Measurements from ENCODE around the gene PAQR5.
"Not testable (repeated sequence)": the region's sequence is repeated elsewhere in the genome, so short reads cannot be mapped to it uniquely, and the experiment has no call there.

The PAQR5 gene

DNA sequence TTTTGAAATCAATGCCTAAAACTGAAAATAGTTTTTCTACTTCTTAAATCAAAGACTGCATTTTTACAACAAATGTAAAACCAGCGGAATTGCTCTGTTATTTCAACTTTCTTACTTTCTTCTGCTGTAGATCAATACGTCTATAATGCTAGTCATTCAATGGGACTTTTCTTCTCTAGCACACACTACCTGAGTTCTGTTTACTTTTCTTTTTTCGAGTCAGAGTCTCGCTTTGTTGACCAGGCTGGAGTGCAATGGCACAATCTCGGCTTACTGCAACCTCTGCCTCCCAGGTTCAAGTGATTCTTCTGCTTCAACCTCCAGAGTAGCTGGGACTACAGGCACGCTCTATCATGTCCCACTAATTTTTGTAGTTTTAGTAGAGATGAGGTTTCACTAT lies 74.7 kb downstream of the PAQR5 start:
- no peaks in the 10 kb centered on the region for H3K36me3 ChIP-seq (ENCODE audit: control insufficient read depth, insufficient read depth, low read length)
- 90 to 93% methylated on average over 6 of the region's 6 CpGs for WGBS, 2 experiments
- no peak overlapping the region for H3K27ac ChIP-seq (ENCODE audit: insufficient read depth, low read depth, low read length, poor library complexity, severe bottlenecking)
- H3K4me1 ChIP-seq (ENCODE audit: control insufficient read depth, insufficient read depth, low read length): no peaks in the 10 kb centered on the region
- no peaks in the 10 kb centered on the region for H3K27me3 ChIP-seq (ENCODE audit: control insufficient read depth, insufficient read depth, low read length, poor library complexity, severe bottlenecking)
- H3K9me3 ChIP-seq (ENCODE audit: control insufficient read depth, low read length): no peaks in the 10 kb centered on the region
- H3K4me3 ChIP-seq (ENCODE audit: insufficient read depth, low read depth, low read length): no peak overlapping the region

DNA sequence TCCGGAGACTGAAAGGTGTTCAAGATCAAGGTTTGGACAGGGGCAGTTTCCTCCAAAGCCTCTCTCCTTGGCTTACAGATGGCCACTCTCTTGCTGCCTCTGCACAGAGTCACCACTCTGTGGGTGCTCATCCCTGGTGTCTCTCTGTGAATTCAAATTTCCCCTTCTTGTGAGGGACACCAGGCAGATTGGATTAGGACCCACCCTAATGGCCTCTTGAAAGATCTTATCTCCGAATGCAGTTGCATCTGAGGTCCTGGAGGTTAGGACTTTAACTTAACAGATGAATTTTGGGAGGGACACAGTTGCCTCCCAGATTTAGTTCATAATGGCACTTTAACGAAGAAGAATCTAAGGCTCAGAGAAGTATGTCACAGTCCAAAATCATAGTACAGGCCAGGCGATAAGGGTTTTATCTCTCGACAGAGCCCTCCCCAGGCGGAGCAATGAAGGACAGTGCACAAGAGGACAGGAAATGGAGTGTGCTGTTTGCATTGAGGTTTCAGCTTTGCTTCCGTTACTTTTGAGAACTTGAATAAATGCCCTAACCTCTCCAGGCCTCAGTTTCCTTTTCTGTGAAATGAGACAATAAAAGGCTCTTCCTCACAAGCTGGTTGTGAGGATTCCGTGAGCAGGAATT lies 76.6 kb downstream of the PAQR5 start:
- H3K36me3 ChIP-seq (ENCODE audit: control insufficient read depth, insufficient read depth, low read length): no peaks in the 10 kb centered on the region
- no peak overlapping the region for H3K27ac ChIP-seq (ENCODE audit: insufficient read depth, low read depth, low read length, poor library complexity, severe bottlenecking)
- 94% methylated on average over 8 of the region's 8 CpGs for WGBS, 2 experiments
- no peaks in the 10 kb centered on the region for H3K9me3 ChIP-seq (ENCODE audit: control insufficient read depth, low read length)
- no peak overlapping the region for H3K4me3 ChIP-seq (ENCODE audit: insufficient read depth, low read depth, low read length)
- H3K27me3 ChIP-seq (ENCODE audit: control insufficient read depth, insufficient read depth, low read length, poor library complexity, severe bottlenecking): no peaks in the 10 kb centered on the region
- no peaks in the 10 kb centered on the region for H3K4me1 ChIP-seq (ENCODE audit: control insufficient read depth, insufficient read depth, low read length)

DNA sequence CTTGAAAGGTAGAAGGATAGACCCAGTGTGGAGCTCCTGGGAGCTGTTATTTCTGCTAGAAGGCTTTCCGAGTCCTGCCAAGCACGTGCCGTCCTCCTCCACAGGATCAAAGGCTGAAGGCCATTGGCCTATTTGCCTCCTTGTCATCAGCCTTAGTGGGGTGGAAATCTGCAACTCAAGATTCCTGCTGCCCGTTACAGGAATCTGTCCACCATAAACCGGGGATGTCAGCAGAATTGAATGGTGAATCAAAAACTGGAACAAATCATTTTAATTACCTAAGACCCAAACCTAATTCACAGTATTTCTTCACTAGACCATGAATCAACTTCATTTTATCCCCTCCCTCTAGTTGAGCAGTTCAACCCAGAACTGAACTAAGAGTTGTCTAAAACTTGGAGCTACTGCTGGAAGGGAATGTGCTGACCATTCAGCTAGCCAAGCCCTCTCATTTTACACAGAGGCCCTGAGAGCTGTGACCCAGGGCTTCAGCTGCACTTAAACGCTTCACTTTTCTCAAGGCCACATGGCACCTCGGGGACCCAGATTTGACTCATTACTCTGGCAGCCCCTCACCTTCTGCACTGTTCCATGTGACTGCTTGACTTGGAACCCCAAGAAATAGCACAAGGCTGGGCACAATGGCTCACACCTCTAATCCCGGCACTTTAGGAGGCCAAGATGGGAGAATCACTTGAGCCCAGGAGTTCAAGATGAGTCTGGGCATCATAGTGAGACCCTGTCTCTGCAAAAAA lies 78.7 kb downstream of the PAQR5 start:
- H3K27ac ChIP-seq (ENCODE audit: insufficient read depth, low read depth, low read length, poor library complexity, severe bottlenecking): no peak overlapping the region
- H3K4me3 ChIP-seq (ENCODE audit: insufficient read depth, low read depth, low read length): no peak overlapping the region
- H3K9me3 ChIP-seq (ENCODE audit: control insufficient read depth, low read length): no peaks in the 10 kb centered on the region
- no peaks in the 10 kb centered on the region for H3K4me1 ChIP-seq (ENCODE audit: control insufficient read depth, insufficient read depth, low read length)
- no peaks in the 10 kb centered on the region for H3K27me3 ChIP-seq (ENCODE audit: control insufficient read depth, insufficient read depth, low read length, poor library complexity, severe bottlenecking)
- no peaks in the 10 kb centered on the region for H3K36me3 ChIP-seq (ENCODE audit: control insufficient read depth, insufficient read depth, low read length)
- WGBS, 2 experiments: 84 to 88% methylated on average over 8 of the region's 8 CpGs

DNA sequence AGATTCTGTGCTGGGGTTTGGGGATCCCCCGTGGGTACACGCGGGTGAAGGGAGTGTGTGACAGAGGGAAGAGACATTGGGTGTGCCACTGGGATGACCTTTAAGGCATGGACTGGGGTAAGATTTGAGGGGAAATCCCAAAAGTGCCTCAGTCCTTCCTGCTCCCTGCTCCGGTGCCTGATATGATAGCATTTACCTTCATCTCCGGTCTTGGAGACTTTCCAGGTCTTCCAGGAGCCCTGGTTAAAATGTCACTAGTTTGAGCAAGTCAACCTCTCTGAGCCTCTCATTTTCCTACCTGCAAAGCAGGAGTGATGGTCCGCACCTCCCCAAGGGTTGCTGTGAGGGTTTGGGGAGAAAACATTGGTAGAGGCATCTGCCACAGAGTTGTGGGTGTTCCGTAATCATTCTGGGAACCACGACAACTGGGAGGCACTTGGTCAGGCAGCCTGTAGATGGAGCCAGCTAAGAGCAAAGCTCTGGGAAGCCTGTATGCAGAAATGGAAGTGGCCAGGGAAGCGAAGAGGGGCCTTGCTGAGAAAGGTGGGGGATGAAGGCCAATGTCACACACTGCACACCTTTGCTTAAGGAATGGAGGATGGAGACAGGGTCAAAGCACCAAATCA lies 81.5 kb downstream of the PAQR5 start:
- 74 to 77% methylated on average over 9 of the region's 9 CpGs for WGBS, 2 experiments
- no peaks in the 10 kb centered on the region for H3K9me3 ChIP-seq (ENCODE audit: control insufficient read depth, low read length)

DNA sequence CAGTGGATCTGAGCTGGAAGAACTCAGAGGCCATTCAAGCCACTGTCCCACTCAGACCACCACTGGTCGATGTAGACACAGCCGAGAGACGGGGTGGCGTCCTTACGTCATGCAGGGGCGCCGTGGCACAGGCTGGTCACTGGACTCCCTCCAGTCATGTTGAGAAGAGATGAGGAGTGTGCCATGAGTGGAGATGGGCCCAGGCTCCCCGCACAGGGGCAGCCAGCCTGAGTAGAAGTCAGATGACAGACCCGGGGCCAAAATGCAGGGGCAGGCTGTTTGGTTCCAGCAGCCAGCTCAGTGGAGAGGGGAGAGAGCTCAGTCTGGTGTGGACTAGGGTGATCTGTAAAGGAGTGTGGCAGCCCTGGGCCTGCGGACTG lies 82.0 kb downstream of the PAQR5 start:
- 92 to 94% methylated on average over 10 of the region's 10 CpGs for WGBS, 2 experiments
- H3K4me1 ChIP-seq (ENCODE audit: control insufficient read depth, insufficient read depth, low read length): no peaks in the 10 kb centered on the region

More for the DNA sequence above, 81.5 kb downstream of the PAQR5 start:
- Histone ChIP-seq H3K4me3 (ENCODE audit: insufficient read depth, low read depth, low read length) (no peak overlapping the region), H3K36me3 (ENCODE audit: control insufficient read depth, insufficient read depth, low read length) (no peaks in the 10 kb centered on the region), H3K27me3 (ENCODE audit: control insufficient read depth, insufficient read depth, low read length, poor library complexity, severe bottlenecking) (no peaks in the 10 kb centered on the region), H3K4me1 (ENCODE audit: control insufficient read depth, insufficient read depth, low read length) (no peaks in the 10 kb centered on the region), H3K27ac (ENCODE audit: insufficient read depth, low read depth, low read length, poor library complexity, severe bottlenecking) (no peak overlapping the region)

DNA sequence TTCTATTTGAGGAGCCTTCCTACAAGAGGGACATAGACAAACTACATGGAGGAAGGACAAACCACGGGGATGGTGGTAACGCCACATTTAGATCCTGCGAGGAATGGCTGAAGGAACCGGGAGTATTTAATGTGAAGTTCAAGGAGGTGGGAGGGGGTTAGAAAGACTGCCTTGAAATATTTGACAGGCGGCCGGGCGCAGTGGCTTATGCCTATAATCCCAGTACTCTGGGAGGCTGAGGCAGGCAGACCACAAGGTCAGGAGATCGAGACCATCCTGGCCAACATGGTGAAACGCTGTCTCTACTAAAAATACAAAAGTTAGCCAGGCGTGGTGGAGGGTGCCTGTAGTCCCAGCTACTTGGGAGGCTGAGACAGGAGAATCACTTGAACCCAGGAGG lies 83.5 kb downstream of the PAQR5 start:
- not testable (repeated sequence) for H3K27ac ChIP-seq (ENCODE audit: insufficient read depth, low read depth, low read length, poor library complexity, severe bottlenecking); H3K9me3 ChIP-seq (ENCODE audit: control insufficient read depth, low read length); H3K36me3 ChIP-seq (ENCODE audit: control insufficient read depth, insufficient read depth, low read length); H3K27me3 ChIP-seq (ENCODE audit: control insufficient read depth, insufficient read depth, low read length, poor library complexity, severe bottlenecking); H3K4me3 ChIP-seq (ENCODE audit: insufficient read depth, low read depth, low read length); H3K4me1 ChIP-seq (ENCODE audit: control insufficient read depth, insufficient read depth, low read length)
- 92 to 93% methylated on average over 10 of the region's 10 CpGs for WGBS, 2 experiments

More for the DNA sequence above, 82.0 kb downstream of the PAQR5 start:
- Histone ChIP-seq H3K36me3 (ENCODE audit: control insufficient read depth, insufficient read depth, low read length) (no peaks in the 10 kb centered on the region), H3K27ac (ENCODE audit: insufficient read depth, low read depth, low read length, poor library complexity, severe bottlenecking) (no peak overlapping the region), H3K4me3 (ENCODE audit: insufficient read depth, low read depth, low read length) (no peak overlapping the region), H3K9me3 (ENCODE audit: control insufficient read depth, low read length) (no peaks in the 10 kb centered on the region), H3K27me3 (ENCODE audit: control insufficient read depth, insufficient read depth, low read length, poor library complexity, severe bottlenecking) (no peaks in the 10 kb centered on the region)

DNA sequence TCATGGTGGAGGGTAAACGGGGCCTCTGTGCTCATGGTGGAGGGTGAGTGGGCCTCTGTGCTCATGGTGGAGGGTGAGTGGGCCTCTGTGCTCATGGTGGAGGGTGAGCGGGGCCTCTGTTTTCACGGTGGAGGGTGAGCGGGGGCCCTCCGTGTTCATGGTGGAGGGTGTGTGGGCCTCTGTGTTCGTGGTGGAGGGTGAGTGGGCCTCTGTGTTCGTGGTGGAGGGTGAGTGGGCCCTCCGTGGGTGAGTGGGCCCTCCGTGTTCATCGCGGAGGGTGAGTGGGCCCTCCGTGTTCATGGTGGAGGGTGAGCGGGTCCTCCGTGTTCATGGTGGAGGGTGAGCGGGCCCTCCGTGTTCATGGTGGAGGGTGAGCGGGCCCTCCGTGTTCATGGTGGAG lies 85.4 kb downstream of the PAQR5 start:
- H3K27me3 ChIP-seq (ENCODE audit: control insufficient read depth, insufficient read depth, low read length, poor library complexity, severe bottlenecking); H3K9me3 ChIP-seq (ENCODE audit: control insufficient read depth, low read length); H3K4me3 ChIP-seq (ENCODE audit: insufficient read depth, low read depth, low read length); H3K27ac ChIP-seq (ENCODE audit: insufficient read depth, low read depth, low read length, poor library complexity, severe bottlenecking); H3K4me1 ChIP-seq (ENCODE audit: control insufficient read depth, insufficient read depth, low read length); H3K36me3 ChIP-seq (ENCODE audit: control insufficient read depth, insufficient read depth, low read length): not testable (repeated sequence)
- 96 to 97% methylated on average over 11 to 14 of the region's 18 CpGs for WGBS, 2 experiments

DNA sequence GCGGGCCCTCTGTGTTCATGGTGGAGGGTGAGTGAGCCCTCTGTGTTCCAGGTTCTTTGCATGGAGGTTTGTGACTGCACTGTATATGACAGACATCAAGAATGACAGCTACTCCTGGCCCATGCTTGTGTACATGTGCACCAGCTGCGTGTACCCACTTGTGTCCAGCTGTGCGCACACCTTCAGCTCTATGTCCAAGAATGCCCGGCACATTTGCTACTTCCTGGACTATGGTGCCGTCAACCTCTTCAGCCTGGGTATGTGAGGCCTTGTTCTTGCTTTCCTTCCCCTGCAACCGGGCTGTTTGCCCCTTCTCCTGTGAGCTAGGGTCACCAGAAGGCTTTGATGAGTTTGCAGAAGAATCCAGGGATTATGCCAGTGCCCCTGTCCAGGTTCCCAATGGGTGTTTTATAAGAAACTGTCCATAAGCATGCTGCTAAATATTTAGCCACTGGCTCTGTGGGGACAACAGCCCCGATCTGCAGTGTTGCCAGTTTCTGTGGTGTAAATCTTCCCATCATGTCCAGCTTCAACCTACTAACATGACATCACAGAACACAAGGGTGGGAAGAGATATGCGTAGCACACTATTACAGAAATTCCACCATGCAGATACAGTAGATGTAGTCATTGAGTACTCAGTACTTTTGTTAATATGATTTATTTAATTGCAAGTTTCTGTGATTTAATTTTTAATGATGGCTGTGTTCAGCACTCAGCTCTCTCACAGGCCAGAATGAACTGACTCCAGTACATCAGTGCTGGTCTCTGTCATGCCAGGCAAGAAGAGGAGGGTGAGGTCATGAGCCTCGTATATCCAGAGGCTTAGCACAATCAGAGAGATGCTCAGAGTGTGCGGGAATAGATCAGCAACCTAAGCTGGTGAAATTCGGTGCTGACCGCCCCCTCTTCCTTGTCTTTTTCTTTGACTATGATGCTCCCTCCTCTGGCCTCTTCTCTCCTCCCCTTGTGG lies 86.2 kb downstream of the PAQR5 start:
- Histone ChIP-seq H3K9me3 (ENCODE audit: control insufficient read depth, low read length) (no peaks in the 10 kb centered on the region), H3K4me1 (ENCODE audit: control insufficient read depth, insufficient read depth, low read length) (peaks cover 6% of the 10 kb centered on the region), H3K4me3 (ENCODE audit: insufficient read depth, low read depth, low read length) (no peak overlapping the region), H3K36me3 (ENCODE audit: control insufficient read depth, insufficient read depth, low read length) (no peaks in the 10 kb centered on the region), H3K27ac (ENCODE audit: insufficient read depth, low read depth, low read length, poor library complexity, severe bottlenecking) (no peak overlapping the region), H3K27me3 (ENCODE audit: control insufficient read depth, insufficient read depth, low read length, poor library complexity, severe bottlenecking) (no peaks in the 10 kb centered on the region)
- WGBS, 2 experiments: 90 to 93% methylated on average over 11 to 12 of the region's 12 CpGs

DNA sequence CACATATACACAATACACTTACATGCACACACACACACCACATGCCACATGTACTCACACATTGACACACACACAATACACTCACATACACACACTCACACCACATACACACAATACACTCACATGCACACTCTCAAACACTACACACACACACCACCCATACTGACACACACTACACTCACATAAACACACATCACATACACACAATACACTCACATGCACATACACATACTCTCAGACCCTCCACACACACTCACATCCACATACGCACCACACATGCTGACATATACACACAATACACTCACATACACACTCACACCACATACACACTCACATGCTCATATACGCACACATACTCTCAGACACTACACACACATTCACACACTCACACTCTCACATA lies 87.1 kb downstream of the PAQR5 start:
- H3K4me3 ChIP-seq (ENCODE audit: insufficient read depth, low read depth, low read length): no peak overlapping the region

More for the DNA sequence above, 87.1 kb downstream of the PAQR5 start:
- Histone ChIP-seq H3K4me1 (ENCODE audit: control insufficient read depth, insufficient read depth, low read length) (peaks cover 6% of the 10 kb centered on the region), H3K27ac (ENCODE audit: insufficient read depth, low read depth, low read length, poor library complexity, severe bottlenecking) (no peak overlapping the region), H3K9me3 (ENCODE audit: control insufficient read depth, low read length) (no peaks in the 10 kb centered on the region), H3K27me3 (ENCODE audit: control insufficient read depth, insufficient read depth, low read length, poor library complexity, severe bottlenecking) (no peaks in the 10 kb centered on the region), H3K36me3 (ENCODE audit: control insufficient read depth, insufficient read depth, low read length) (no peaks in the 10 kb centered on the region)
- 83 to 92% methylated on average over 2 of the region's 2 CpGs for WGBS, 2 experiments
